Measurements from ENCODE around the gene DRD5. TPM values are rescaled to one million over a fixed set of nuclear protein-coding genes. Genes with fewer than 3 reads are reported as not detected.
"Not testable (repeated sequence)": the region's sequence is repeated elsewhere in the genome, so short reads cannot be mapped to it uniquely, and the experiment has no call there.

The DRD5 gene
- total RNA-seq (ENCODE audit: unreplicated experiment) = not detected
- long read RNA-seq = 0 reads

- Mint-ChIP-seq H3K27ac (ENCODE audit: unreplicated experiment) (no peak within 1 kb of the TSS), H3K9me3 (ENCODE audit: unreplicated experiment) (no peaks in the 10 kb centered on the region), H3K36me3 (ENCODE audit: low read depth, unreplicated experiment) (peaks cover 6% of the 10 kb centered on the region), H3K27me3 (ENCODE audit: unreplicated experiment) (peaks cover 36% of the 10 kb centered on the region), H3K4me1 (ENCODE audit: unreplicated experiment) (no peaks in the 10 kb centered on the region), H3K4me3 (ENCODE audit: unreplicated experiment) (no peak within 1 kb of the TSS)
- peak; percentile 47 for DNase-seq (ENCODE audit: low spot score)
- TF ChIP-seq CTCF (IDR thresholded peaks at IDR 0.05; ENCODE audit: unreplicated experiment) = no peak
Observed at GRCh38 chr4:9781343-9782135, at the start of gene DRD5. Gene DRD5, plus strand, starts transcription at chr4:9781634. Its CDS starts 396 bp downstream, at chr4:9782030.

GRCh38 chr4:9732256-9732655, 49.2 kb upstream of the DRD5 start:
- not testable (repeated sequence) for H3K4me1 Mint-ChIP-seq (ENCODE audit: unreplicated experiment); DNase-seq (ENCODE audit: low spot score); H3K27ac Mint-ChIP-seq (ENCODE audit: unreplicated experiment); H3K4me3 Mint-ChIP-seq (ENCODE audit: unreplicated experiment); H3K36me3 Mint-ChIP-seq (ENCODE audit: low read depth, unreplicated experiment); H3K9me3 Mint-ChIP-seq (ENCODE audit: unreplicated experiment); H3K27me3 Mint-ChIP-seq (ENCODE audit: unreplicated experiment)

- Mint-ChIP-seq H3K27ac (ENCODE audit: unreplicated experiment) (no peak overlapping the region), H3K4me1 (ENCODE audit: unreplicated experiment) (no peaks in the 10 kb centered on the region), H3K4me3 (ENCODE audit: unreplicated experiment) (no peak overlapping the region), H3K27me3 (ENCODE audit: unreplicated experiment) (peaks cover 3% of the 10 kb centered on the region), H3K9me3 (ENCODE audit: unreplicated experiment) (no peaks in the 10 kb centered on the region), H3K36me3 (ENCODE audit: low read depth, unreplicated experiment) (no peaks in the 10 kb centered on the region)
- no peak for TF ChIP-seq CTCF (IDR thresholded peaks at IDR 0.05; ENCODE audit: unreplicated experiment)
- DNase-seq (ENCODE audit: low spot score) = no peak
Observed at GRCh38 chr4:9735515-9735914, 45.9 kb upstream of the DRD5 start.

GRCh38 chr4:9737280-9737679, 44.2 kb upstream of the DRD5 start:
- H3K27me3 Mint-ChIP-seq (ENCODE audit: unreplicated experiment); DNase-seq (ENCODE audit: low spot score); H3K4me1 Mint-ChIP-seq (ENCODE audit: unreplicated experiment); H3K36me3 Mint-ChIP-seq (ENCODE audit: low read depth, unreplicated experiment); H3K27ac Mint-ChIP-seq (ENCODE audit: unreplicated experiment); H3K4me3 Mint-ChIP-seq (ENCODE audit: unreplicated experiment); H3K9me3 Mint-ChIP-seq (ENCODE audit: unreplicated experiment): not testable (repeated sequence)

GRCh38 chr4:9743789-9744188, 37.6 kb upstream of the DRD5 start:
- H3K27me3 Mint-ChIP-seq (ENCODE audit: unreplicated experiment); H3K4me3 Mint-ChIP-seq (ENCODE audit: unreplicated experiment); DNase-seq (ENCODE audit: low spot score); H3K4me1 Mint-ChIP-seq (ENCODE audit: unreplicated experiment); H3K36me3 Mint-ChIP-seq (ENCODE audit: low read depth, unreplicated experiment); H3K9me3 Mint-ChIP-seq (ENCODE audit: unreplicated experiment); H3K27ac Mint-ChIP-seq (ENCODE audit: unreplicated experiment): not testable (repeated sequence)

GRCh38 chr4:9745782-9746181, 35.7 kb upstream of the DRD5 start:
- Mint-ChIP-seq H3K27ac (ENCODE audit: unreplicated experiment) (no peak overlapping the region), H3K4me1 (ENCODE audit: unreplicated experiment) (no peaks in the 10 kb centered on the region), H3K36me3 (ENCODE audit: low read depth, unreplicated experiment) (no peaks in the 10 kb centered on the region), H3K9me3 (ENCODE audit: unreplicated experiment) (no peaks in the 10 kb centered on the region), H3K27me3 (ENCODE audit: unreplicated experiment) (no peaks in the 10 kb centered on the region), H3K4me3 (ENCODE audit: unreplicated experiment) (no peak overlapping the region)
- DNase-seq (ENCODE audit: low spot score) = no peak
- no peak for TF ChIP-seq CTCF (IDR thresholded peaks at IDR 0.05; ENCODE audit: unreplicated experiment)
